ENCODE measurements around the gene ATXN7L3.
A peak's percentile ranks its signal among the peaks of the same experiment; 100 is the strongest.
"Not testable (repeated sequence)": the region's sequence is repeated elsewhere in the genome, so short reads cannot be mapped to it uniquely, and the experiment has no call there.

The ATXN7L3 gene

DNA sequence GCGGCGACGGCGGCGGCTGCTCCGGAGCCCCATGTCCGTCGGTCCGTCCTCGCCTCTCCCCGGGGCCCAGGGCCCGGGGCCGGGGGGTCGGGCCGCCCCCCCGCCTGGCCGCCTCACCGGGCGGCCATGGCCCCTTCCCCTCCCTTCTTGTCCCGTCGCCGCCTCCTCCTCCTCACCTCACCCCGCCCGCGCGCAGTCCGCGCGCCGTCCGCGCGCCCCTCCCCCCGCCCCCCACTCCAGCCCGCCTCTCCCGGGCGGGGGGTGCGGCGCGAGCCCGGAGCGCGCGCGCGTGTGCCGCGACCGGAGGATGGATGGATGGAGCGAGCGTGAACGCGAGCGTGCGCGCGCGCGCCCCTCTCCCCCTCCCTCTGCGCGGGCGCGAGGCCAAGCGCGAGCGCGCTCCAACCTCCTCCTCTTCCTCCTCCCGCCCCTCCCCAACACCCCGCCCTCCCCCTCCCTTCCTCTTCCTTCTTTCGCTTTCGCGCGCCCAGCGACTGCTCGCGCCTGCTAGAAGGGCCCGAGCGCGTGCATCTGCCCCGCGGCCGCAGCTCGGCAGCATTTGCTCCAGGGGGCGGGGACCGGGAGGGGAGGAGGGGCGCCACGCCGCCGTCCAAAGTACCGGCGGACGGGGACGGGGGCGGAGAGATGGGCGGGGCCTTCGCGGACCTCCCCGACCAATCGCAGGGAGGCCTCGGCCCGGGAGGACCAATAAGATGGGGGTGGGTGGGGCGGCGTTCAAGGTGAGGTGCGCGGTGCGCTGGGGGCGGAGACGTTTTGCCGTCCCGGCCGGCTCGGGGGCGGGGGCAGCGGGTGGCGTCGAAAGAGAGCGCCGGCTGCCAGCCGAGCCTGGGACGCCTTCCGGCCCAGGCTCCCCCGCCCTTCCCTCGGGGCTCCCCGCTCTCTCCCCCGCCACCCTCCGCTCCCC, at the start of gene ATXN7L3:
TSS of gene ATXN7L3 (minus strand) at position 332 of the 925 bp plus-strand sequence. CDS start 1,814 bp downstream, outside the sequence.
- peak; percentile 99 for DNase-seq

DNA sequence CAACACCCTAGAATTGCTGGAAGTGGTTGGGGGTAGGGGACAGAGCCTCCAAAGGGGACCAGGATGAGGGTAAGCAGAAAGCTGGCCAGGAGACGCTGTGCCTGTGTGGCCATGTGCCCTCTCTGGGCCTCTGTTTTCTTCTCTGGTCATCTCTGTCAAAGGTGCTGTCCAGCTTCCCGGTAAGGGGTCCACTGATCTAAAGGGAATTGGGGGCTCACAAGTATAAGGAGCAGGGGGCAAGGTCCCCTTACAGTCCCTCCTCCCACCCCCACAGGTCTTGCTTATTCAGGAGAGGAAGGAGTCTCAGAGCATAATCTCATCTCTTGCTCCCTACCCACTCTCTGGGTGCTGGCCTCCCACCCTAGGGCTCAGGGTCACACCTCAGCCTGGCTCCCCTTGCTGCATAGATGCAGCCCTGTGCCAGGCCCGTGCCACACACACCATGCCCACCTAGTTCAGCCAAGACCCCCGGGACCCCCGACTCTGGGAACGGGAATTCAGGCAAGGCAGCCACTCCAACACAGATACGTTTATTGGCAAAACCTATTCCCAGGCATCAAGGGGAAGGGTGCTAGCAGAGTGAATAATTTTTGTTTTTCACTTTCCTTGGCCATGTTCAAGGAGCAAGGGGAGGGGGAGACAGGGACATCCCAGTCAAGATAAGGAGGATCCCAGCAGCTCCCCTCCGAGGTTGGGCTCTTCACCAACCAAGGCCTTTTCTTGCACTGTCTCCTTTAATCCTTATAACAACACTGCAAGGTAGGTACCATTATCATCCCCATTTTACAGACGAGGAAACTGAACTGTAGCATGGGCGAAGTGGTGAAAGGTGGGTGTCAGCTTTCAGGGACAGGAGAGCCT, 48.4 kb upstream of the ATXN7L3 start:
- no peak for DNase-seq

- no peak for DNase-seq
Measured at GRCh38 chr17:44247440-44247841, 47.8 kb upstream of the ATXN7L3 start.

GRCh38 chr17:44241106-44241624, 41.5 kb upstream of the ATXN7L3 start:
- no peak for DNase-seq

DNA sequence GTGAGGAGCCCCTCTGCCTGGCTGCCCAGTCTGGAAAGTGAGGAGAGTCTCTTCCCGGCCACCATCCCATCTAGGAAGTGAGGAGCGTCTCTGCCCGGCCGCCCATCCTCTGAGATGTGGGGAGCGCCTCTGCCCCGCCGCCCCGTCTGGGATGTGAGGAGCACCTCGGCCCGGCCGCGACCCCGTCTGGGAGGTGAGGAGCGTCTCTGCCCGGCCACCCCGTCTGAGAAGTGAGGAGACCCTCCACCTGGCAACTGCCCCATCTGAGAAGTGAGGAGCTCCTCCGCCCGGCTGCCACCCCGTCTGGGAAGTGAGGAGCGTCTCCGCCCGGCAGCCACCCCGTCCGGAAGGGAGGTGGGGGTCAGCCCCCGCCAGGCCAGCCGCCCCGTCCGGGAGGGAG, 38.2 kb upstream of the ATXN7L3 start:
- DNase-seq = not testable (repeated sequence)

DNA sequence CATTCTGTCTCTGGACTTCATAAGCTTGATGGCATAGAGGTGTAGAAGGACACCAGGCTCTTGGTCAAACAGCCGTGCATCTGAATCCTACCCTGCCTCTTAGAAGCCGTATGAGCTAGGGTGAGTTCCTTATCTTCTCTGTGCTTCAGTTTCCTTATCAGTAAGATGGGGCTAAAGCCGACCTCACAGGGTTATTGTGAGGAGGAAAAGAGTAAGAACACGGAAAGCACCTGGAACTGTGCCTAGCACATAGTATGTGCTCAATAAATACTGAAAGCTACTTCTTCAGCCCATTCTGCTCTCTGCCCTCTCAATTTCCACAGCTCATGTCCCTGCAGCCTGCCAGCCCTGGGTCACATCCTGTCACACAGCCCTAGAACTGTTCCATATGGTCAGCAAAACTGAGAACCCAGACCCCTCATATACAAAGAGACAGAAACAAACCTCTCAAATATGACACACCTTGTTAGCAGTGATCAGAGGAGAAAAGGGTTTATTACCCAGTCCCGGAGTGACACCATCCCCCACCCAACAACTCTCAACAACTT, 36.8 kb upstream of the ATXN7L3 start:
- DNase-seq = no peak

DNA sequence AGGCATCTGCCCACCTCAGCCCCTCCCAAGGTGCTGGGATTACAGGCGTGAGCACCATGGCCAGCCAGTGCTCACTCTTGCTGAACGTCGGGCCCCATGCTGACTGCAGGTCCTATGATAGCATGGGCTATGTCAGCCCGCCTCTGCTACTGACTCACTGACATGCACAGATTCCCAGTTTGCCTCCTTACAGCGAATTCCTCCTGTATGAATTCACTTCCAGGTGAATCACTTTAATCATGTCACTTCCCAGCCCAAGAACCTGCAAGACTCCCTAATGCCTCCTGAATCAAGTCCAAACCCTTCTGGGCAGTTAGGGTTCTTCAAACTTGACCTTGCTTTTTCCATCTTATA, 35.9 kb upstream of the ATXN7L3 start:
- DNase-seq = no peak

DNA sequence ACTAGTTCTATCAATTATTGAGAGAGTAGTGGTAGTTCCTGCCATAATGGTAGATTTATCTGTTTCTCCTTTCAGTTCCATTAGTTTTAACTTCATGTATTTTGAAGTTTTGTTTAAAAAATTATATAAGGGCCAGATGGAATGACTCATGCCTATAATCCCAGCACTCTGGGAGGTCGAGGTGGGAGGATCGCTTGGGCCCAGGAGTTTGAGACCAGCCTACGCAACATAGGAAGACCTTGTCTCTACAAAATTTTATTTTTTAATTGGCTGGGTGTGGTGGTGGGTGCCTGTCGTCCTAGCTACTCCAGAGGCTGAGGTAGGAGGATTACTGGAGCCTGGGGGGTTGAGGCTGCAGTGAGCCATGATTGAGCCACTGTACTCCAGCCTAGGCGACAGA, 33.9 kb upstream of the ATXN7L3 start:
- no peak for DNase-seq

- DNase-seq = no peak
Measured at GRCh38 chr17:44232061-44232460, 32.4 kb upstream of the ATXN7L3 start.

GRCh38 chr17:44230140-44230539, 30.5 kb upstream of the ATXN7L3 start:
- DNase-seq = no peak

DNA sequence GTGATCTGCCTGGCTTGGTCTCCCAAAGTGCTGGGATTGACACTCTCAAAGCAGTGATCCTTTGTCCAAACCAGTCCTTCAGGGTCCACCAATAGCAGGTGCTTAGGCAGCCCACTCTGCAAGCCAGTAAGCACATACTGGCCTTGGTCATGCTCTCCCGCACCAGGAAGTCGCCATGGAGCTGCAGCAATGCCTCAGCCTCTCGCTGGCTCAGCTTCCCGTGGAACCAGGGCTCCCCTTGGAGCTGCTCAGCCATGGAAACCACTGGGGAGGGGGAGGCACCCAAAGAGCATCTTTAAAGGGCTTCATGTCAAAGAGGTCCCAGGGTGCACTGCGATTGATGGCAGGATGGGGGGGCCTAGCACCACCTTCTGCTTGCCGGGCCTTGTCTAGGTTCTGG, 29.4 kb upstream of the ATXN7L3 start:
- DNase-seq = no peak

DNA sequence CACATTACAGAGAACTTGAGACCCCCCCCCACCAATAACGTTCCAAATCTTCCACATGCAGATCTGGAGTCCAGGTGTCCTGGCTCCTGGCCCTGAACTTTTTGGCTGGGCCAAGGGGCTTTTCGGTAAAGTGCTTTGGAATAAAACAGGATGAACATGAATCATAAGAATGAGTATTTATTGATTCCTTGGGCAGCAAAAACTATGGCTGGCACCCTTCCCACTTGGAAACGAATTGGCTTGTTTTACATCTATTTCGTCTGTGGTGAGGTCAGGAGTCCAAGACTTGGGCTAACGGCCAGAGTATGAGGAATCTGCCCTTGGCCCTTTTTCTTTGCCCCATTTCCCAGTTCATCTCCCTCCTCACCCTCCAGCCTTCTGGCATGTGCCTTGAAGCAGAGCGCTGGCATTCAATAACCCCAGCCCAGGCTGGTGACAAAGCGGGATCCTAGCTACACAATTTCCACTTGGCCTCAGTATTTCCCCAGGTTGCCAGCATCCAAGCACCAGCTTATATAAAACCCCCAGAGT, 23.9 kb upstream of the ATXN7L3 start:
- DNase-seq = no peak

DNA sequence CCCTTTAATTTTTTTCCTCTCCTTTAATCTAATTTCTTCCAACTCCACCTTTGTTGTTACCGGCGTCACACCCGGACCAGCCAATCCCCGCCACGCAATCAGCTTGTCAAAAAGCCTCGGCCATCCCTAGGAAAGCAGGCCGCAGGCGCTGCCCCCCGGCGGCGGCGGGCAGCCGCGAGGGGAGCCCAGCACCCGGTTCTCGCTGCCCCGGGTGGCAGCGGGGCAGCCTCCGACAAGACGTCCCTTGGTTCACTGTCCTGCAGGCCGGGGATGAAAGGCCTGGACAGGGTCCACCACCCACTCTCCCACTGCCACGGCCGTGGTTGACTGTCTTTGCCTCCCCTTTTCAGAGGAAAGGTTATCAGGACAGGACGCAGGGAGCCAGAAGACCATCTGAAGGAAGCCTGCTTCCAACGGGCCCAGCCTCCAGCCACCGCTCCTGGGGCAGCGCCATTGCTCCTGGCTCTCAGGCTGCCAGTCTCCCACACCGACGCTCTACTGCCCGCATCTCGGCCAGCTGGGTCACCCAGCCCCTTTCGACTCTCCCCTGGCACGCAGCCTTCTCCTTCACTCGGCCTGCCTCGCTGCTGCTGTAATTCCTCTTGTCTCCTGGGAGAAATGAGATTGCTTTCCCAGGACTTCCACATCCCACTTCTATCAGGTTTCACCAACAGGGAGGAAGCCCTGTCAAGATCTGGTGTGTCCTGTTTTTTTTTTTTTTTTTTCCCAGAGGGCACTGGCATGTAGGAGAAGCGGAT, 22.6 kb upstream of the ATXN7L3 start:
- no peak for DNase-seq

- no peak for DNase-seq
Measured at GRCh38 chr17:44221862-44222111, 22.1 kb upstream of the ATXN7L3 start.

GRCh38 chr17:44221084-44221861, 21.6 kb upstream of the ATXN7L3 start:
- peak; percentile 31 for DNase-seq

DNA sequence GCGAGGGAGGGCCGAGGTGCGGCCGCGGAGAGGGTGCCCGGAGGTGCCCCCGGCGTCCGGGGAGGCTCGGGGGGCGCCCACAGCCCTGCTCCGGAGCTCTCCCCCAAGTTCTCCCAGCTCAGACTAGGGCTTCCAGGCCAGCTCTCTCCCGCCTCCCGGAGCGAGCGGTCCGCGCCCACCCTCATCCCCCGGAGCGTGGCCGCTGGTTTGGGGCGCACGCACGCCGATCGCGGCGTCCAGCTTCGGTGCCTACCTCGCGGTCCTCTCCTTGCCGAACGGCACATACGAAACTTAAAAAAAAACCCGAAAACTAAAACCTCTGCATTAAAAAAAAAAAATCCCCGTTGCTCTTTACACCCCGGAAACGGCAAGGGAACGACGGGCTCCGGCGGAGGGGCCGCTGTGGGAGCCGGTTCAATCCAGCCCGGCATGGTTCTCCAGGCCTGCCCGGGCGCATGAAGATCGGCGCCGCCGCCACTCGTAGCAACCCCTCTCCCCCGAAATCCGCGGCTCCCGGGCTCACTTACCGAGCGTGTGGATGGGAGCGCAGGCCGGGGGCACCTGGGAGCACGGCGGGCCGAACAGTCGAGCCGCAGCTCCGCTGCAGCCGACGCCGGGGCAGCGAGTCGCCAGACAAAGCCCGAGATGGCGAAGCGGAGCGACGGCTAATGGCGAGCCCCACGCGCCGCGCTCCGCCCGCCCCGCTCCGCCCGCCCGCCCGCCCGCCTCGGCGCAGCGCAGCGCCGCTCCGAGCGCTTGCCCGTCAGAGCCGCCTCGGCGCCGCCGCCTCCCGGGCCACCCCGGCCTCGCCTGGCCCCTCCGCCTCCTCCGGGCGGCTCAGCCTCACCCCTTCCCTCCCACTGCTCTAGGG, 20.8 kb upstream of the ATXN7L3 start:
- peak; percentile 34 for DNase-seq

- DNase-seq = peak; percentile 39
Measured at GRCh38 chr17:44219616-44220212, 20.0 kb upstream of the ATXN7L3 start, which contains the start of gene UBTF. Gene UBTF (minus strand): TSS chr17:44219675. CDS start chr17:44218229, 1,446 bp downstream.

- DNase-seq = peak; percentile 50
Measured at GRCh38 chr17:44219108-44219615, 19.5 kb upstream of the ATXN7L3 start.

DNA sequence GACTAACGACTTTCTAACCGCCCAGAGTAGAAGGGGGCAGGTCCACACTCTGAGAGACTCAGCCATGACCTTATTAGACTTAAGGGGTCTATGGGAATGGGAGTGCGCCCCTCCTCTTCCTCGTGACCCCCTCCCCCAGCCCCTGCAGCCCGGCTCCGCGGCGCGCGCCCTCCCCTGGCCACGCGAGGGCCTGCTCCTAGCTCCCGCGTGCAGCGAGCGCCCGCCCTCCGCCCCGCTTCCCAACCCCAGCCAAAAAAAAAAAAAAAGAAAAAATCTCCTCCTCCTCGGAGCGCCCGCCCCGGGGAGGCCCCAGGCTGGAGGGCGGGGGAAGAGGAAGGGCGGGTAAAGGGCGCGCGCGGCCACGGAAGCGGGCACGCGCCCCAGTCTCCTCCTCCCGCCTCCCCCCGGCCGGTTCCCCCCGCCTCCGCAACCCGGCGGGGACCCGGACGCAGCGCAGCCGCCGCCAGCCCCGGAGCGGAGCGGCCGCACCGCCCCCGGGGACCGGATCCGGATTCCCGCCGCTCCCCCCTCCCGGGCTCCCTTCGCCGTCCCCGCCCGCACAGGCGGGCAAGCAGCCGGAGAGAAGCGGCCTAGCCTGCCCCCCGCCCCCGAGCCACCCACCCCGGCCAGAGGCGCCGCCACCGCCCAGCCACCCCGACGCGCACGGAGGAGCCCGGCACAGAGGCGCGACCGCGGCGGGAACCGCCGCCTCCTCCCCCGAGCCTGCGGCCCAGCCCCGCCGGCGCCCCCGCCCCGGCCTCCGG, 18.8 kb upstream of the ATXN7L3 start:
- DNase-seq = peak; percentile 80
